Adipocyte (in vitro differentiated cells): ENCODE measurements around the gene KIF4B.
"Not testable (repeated sequence)": the region's sequence is repeated elsewhere in the genome, so short reads cannot be mapped to it uniquely, and the experiment has no call there.

Source experiments
- DNase-seq: peaks from one replicate; pipeline ENCODE4 v3.0.0-alpha.2; 2015; ENCODE audit warnings: low read depth
- H3K27me3 ChIP-seq: replicated peaks from 2 replicates; pipeline ENCODE4 v1.7.0; 2013; ENCODE audit warnings: mild to moderate bottlenecking, low read length, moderate library complexity; ENCODE audit not compliant: control insufficient read depth, insufficient read depth
- H3K36me3 ChIP-seq: 2 replicates; pipeline ENCODE4 v1.7.0; 2013; ENCODE audit warnings: low read length, mild to moderate bottlenecking, moderate library complexity; ENCODE audit not compliant: control insufficient read depth, insufficient read depth, severe bottlenecking
- H3K4me1 ChIP-seq: 2 replicates; pipeline ENCODE4 v1.7.0; 2013; ENCODE audit warnings: mild to moderate bottlenecking, low read length, moderate library complexity; ENCODE audit not compliant: control insufficient read depth, insufficient read depth
- H3K4me3 ChIP-seq: 2 replicates; pipeline ENCODE4 v1.7.0; 2013; ENCODE audit warnings: mild to moderate bottlenecking, low read length, moderate library complexity
- H3K9ac ChIP-seq: 2 replicates; pipeline ENCODE4 v1.7.0; 2013; ENCODE audit warnings: mild to moderate bottlenecking, low read length, moderate library complexity
- H3K9me3 ChIP-seq: 2 replicates; pipeline ENCODE4 v1.7.0; 2013; ENCODE audit warnings: mild to moderate bottlenecking, low read length, moderate library complexity; ENCODE audit not compliant: control insufficient read depth

Gene KIF4B, protein sequence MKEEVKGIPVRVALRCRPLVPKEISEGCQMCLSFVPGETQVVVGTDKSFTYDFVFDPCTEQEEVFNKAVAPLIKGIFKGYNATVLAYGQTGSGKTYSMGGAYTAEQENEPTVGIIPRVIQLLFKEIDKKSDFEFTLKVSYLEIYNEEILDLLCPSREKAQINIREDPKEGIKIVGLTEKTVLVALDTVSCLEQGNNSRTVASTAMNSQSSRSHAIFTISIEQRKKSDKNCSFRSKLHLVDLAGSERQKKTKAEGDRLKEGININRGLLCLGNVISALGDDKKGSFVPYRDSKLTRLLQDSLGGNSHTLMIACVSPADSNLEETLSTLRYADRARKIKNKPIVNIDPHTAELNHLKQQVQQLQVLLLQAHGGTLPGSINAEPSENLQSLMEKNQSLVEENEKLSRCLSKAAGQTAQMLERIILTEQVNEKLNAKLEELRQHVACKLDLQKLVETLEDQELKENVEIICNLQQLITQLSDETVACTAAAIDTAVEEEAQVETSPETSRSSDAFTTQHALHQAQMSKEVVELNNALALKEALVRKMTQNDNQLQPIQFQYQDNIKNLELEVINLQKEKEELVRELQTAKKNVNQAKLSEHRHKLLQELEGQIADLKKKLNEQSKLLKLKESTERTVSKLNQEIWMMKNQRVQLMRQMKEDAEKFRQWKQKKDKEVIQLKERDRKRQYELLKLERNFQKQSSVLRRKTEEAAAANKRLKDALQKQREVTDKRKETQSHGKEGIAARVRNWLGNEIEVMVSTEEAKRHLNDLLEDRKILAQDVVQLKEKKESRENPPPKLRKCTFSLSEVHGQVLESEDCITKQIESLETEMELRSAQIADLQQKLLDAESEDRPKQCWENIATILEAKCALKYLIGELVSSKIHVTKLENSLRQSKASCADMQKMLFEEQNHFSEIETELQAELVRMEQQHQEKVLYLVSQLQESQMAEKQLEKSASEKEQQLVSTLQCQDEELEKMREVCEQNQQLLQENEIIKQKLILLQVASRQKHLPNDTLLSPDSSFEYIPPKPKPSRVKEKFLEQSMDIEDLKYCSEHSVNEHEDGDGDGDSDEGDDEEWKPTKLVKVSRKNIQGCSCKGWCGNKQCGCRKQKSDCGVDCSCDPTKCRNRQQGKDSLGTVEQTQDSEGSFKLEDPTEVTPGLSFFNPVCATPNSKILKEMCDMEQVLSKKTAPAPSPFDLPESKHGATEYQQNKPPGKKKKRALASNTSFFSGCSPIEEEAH

DNA sequence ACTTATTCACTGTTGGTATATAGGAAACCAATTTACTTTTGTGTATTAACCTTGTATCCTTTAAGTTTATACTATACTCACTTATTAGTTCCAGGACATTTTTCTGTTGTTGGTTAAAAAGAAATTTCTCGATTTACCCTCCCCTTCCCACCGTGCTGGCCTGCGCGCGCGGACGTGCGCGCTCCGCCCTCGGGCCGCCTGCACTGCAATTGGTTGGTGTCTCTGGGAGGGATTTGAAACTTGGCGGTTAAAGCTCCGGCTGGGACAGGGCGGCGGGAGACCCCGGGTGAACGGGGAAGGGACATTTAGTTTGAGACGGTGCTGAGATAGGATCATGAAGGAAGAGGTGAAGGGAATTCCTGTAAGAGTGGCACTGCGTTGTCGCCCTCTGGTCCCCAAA is at the start of gene KIF4B:
Gene KIF4B, plus strand, starts transcription at position 230 of the 400 bp plus-strand sequence. Its CDS starts 105 bp downstream, at position 335.
- Histone ChIP-seq H3K9ac (no peak within 1 kb of the TSS), H3K4me3 (no peak within 1 kb of the TSS), H3K36me3 (no peaks in the 10 kb centered on the region), H3K27me3 (no peaks in the 10 kb centered on the region), H3K9me3 (no peaks in the 10 kb centered on the region), H3K4me1 (no peaks in the 10 kb centered on the region)
- DNase-seq, result no peak

DNA sequence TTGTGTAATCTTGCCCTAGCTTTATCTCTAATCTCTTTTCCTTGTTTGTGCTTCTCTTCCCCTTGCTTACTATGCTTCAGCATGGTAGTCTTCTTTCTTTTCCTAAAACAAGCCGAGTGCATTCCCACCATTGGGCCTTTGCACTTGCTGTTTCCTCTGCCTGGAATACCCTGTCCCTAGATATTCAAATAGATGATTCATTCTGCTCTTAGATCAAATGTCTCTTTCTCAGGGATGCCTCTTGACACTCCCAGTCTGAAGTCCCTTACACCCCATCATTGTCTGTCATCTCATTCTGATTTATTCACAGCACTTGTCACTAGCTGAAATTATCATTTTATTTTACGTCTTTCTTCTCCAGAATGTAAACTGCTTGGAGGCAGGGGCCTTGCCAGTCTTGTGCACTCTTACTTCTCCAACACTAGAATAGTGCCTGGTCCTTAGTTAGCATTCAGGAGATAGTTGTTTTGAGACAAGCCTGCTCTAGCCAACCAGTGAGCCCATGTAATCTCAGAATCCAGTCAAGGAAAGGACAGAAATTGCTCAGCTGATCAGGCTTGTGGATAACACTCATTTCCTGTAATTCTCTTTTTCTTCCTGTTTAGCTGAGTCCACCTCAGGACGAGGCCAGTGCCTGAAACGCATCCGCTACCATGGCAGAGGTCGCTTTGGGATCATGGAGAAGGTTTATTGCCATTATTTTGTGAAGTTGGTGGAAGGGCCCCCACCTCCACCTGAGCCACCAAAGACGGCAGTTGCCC is 47.3 kb upstream of the KIF4B start:
- H3K4me3 ChIP-seq, result no peak overlapping the region
- no peaks in the 10 kb centered on the region for H3K9me3 ChIP-seq
- H3K9ac ChIP-seq, result no peak overlapping the region
- no peaks in the 10 kb centered on the region for H3K27me3 ChIP-seq
- H3K36me3 ChIP-seq, result peaks cover 55% of the 10 kb centered on the region
- peaks cover 3% of the 10 kb centered on the region for H3K4me1 ChIP-seq
- no peak for DNase-seq

DNA sequence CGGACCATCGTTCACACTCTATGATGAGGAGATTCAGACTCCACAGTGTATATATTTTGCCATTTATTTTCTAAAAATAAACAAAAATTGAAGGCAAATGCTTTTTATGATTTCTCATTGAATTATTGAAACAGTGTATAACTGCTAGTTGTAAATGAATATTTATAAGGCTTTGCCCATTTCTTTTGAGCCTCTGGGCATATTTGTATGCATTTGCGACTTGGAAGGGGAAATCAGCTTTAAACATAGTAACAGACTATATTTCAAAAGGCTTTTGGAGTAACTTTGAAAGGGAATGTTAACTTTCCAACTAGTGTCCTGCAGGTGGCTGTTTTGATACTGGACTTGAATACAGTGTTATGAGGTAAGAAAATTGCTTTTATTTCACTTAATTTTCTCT is 46.7 kb upstream of the KIF4B start:
- Histone ChIP-seq H3K4me1 (peaks cover 3% of the 10 kb centered on the region), H3K9me3 (no peaks in the 10 kb centered on the region), H3K36me3 (peaks cover 48% of the 10 kb centered on the region), H3K4me3 (no peak overlapping the region), H3K9ac (no peak overlapping the region), H3K27me3 (no peaks in the 10 kb centered on the region)
- no peak for DNase-seq

DNA sequence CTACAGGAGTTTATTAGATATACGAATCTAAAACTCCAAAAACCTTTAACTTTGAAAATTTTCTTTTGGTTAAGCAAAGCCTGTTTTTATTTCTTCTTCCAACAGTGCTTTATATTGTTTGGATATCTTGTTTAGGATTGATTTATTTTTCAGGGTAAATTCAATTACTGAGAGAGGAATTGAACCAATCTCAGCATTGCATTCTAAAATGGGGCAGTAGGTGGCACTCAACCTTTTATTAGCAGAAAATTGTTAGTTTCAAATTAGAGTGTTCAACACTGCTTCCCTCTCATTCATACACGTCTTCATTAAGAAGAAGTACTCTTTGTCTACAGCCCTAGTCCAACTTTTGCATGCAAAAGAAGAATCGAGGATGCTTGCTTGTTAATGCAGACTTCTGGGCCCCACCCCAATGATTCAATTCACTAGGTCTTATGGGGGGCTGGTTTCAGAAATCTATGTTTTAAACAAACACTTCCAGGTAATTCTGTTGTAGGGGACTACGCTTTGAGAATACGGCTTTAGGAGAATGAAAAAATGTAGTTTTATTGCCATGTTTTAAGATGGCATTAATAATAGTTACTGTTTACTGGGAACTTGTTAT is 46.0 kb upstream of the KIF4B start:
- H3K9ac ChIP-seq, result no peak overlapping the region

DNA sequence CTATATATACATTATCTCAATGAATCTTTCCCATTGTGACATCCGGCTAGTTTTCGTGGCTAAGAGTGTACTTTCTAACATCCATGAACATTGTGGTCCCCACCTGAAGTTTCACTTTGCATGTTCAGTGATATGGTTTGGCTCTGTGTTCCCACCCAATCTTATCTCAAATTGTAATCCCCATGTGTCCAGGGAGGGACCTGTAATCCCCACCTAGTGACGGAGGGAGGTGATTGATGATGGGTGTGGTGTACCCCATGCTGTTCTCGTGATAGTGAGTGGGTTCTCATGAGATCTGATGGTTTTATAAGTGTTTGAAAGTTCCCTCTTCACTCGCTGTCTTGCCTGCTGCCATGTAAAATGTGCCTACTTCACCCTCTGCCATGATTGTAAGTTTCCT is 44.6 kb upstream of the KIF4B start:
- no peak for DNase-seq
- H3K9ac ChIP-seq, result no peak overlapping the region
- no peaks in the 10 kb centered on the region for H3K9me3 ChIP-seq
- no peaks in the 10 kb centered on the region for H3K27me3 ChIP-seq
- H3K4me3 ChIP-seq, result no peak overlapping the region
- H3K36me3 ChIP-seq, result peaks cover 42% of the 10 kb centered on the region
- H3K4me1 ChIP-seq, result peaks cover 3% of the 10 kb centered on the region

More for the DNA sequence above, 46.0 kb upstream of the KIF4B start:
- Histone ChIP-seq H3K27me3 (no peaks in the 10 kb centered on the region), H3K36me3 (peaks cover 48% of the 10 kb centered on the region), H3K4me1 (peaks cover 3% of the 10 kb centered on the region), H3K9me3 (no peaks in the 10 kb centered on the region), H3K4me3 (no peak overlapping the region)
- peak; percentile 44 for DNase-seq

DNA sequence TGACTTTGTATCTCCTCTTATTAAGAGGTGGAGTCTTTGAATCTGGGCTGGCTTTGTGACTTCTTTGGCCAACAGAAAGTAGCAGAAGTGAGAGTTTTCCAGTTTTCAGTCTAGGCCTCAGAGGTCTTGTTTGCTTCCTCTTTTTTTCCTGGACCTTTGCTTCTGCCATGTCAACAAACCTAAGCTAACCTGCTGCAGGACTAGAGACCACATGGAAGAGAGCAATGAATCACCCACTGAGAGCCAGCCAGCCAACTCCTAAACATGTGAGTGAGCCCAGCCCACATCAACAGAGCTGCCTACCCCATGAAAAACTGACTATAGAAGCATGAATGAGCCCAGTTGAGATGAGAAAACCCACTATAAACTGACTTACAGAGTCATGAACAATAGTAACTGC is 42.8 kb upstream of the KIF4B start:
- Histone ChIP-seq H3K36me3 (peaks cover 30% of the 10 kb centered on the region), H3K9ac (no peak overlapping the region), H3K4me3 (no peak overlapping the region), H3K9me3 (no peaks in the 10 kb centered on the region), H3K4me1 (peaks cover 3% of the 10 kb centered on the region), H3K27me3 (no peaks in the 10 kb centered on the region)
- DNase-seq, result no peak

DNA sequence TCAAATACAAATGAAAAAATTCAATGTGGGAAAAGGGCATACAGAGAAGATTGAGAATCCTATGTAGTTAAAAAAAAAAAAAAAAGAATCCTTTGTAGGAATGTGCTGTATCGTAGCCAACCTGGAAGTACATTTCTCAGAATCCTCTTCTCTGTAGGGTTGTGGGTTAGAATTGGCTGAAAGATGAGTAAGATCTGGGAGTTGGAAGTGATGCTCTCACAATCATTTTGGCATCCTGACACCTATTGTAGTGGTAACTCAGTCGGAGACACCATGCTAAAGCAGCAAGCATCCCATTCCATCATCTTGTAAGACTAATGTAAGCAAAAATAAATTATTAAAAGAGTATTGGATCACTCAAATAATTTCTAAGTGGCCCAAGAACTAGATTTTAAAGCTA is 42.1 kb upstream of the KIF4B start:
- no peaks in the 10 kb centered on the region for H3K9me3 ChIP-seq
- no peak overlapping the region for H3K4me3 ChIP-seq
- H3K9ac ChIP-seq, result no peak overlapping the region
- no peak for DNase-seq
- H3K4me1 ChIP-seq, result peaks cover 3% of the 10 kb centered on the region
- no peaks in the 10 kb centered on the region for H3K27me3 ChIP-seq
- H3K36me3 ChIP-seq, result peaks cover 23% of the 10 kb centered on the region

DNA sequence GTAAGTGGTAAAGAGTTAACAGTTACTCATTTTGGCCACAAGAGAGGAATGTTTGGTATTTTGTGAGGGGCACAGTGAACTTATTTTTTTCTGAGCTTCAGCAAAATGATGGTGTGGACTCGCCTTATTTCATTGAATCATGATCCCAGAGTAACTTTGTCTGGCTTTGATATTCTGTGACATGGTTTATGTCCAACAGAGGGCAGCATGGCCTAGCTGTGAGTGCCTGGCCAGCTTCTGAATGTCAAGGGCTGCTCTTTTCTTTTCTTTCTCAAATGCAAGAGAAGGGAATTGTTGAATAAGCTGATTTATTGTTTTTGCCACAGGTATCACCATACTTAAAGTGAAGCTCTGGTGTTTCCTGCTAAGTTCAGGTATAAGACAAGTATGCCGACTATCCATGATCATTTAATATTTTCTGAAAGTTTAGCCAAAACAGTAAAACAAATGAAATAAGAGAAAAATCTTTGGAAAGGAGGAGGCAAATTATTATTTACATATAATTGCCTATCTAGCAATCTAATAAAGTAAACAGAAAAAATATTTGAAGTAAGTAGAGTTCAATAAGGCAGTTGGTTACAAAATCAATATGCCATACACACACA is 41.0 kb upstream of the KIF4B start:
- H3K9me3 ChIP-seq, result no peaks in the 10 kb centered on the region
- peaks cover 15% of the 10 kb centered on the region for H3K36me3 ChIP-seq
- no peak overlapping the region for H3K4me3 ChIP-seq
- peak; percentile 73 for DNase-seq
- peaks cover 3% of the 10 kb centered on the region for H3K4me1 ChIP-seq
- no peaks in the 10 kb centered on the region for H3K27me3 ChIP-seq
- no peak overlapping the region for H3K9ac ChIP-seq

DNA sequence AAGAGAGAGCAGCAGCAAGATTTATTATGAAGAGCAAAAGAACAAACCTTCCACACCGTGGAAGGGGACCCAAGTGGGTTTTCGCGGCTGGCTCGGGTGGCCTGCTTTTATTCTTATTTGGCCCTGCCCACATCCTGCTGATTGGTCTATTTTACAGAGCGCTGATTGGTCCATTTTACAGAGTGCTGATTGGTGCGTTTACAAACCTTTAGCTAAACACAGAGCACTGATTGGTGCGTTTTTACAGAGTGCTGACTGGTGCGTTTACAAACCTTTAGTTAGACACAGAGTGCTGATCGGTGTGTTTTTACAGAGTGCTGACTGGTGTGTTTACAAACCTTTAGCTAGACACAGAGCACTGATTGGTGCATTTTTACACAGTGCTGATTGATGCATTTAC is 37.5 kb upstream of the KIF4B start:
- DNase-seq, H3K9me3 ChIP-seq, H3K9ac ChIP-seq, H3K36me3 ChIP-seq, H3K4me1 ChIP-seq, H3K27me3 ChIP-seq, H3K4me3 ChIP-seq: not testable (repeated sequence)

DNA sequence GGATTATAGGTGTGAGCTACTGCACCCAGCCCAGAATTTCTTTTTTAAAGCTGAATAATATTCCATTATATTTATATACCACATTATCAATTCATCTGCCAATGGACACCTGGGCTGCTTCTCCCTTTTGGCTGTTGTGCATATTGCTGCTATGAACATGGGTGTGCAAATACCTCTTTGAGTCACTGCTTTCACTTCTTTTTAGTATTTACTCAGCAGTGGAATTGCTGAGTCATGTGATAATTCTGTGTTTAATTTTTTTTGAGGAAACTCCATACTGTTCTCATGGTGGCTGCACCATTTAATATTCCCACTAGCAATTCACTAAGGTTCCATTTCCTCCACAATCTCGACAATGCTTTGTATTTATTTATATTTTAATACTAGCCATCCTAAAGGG is 36.1 kb upstream of the KIF4B start:
- no peaks in the 10 kb centered on the region for H3K27me3 ChIP-seq
- peak; percentile 15 for DNase-seq
- H3K9ac ChIP-seq, result no peak overlapping the region
- no peak overlapping the region for H3K4me3 ChIP-seq
- no peaks in the 10 kb centered on the region for H3K36me3 ChIP-seq
- H3K4me1 ChIP-seq, result no peaks in the 10 kb centered on the region
- H3K9me3 ChIP-seq, result no peaks in the 10 kb centered on the region
